ENCODE results near the gene THSD4. TPM values are rescaled to one million over a fixed set of nuclear protein-coding genes. Genes with fewer than 3 reads are reported as not detected.

Gene THSD4
- total RNA-seq, 2 experiments from 2014 or later, result not detected

- no peak overlapping the region for H3K4me3 ChIP-seq (ENCODE audit: low read depth, low read length, poor library complexity, severe bottlenecking)
- POLR2A ChIA-PET, result interaction anchor here (0.7 kb wide), 1 partner anchor 99 kb away, joined by 3 read pairs; no protein-coding TSS in a partner anchor
- CTCF ChIA-PET (ENCODE audit: unreplicated experiment), result no interaction called here
- TF ChIP-seq EZH2phosphoT487 (IDR thresholded peaks at IDR 0.05; ENCODE audit: borderline replicate concordance, low read depth, low read length) (no peak), CTCF (conservative IDR thresholded peaks at IDR 0.05; ENCODE audit: low read length) (no peak)
- H3K79me2 ChIP-seq (ENCODE audit: insufficient read depth, low read depth, low read length), result no peaks in the 10 kb centered on the region
- H3K4me1 ChIP-seq (ENCODE audit: insufficient read depth, low read length, poor library complexity, severe bottlenecking), result no peaks in the 10 kb centered on the region
- H3K4me2 ChIP-seq (ENCODE audit: low read length), result no peak overlapping the region
- BruUV-seq (replicated peaks), result no TSS peak
- no peak overlapping the region for H3K27ac ChIP-seq (ENCODE audit: low read depth, low read length, poor library complexity, severe bottlenecking)
- no peaks in the 10 kb centered on the region for H3K9me3 ChIP-seq (ENCODE audit: low read length)
- no peaks in the 10 kb centered on the region for H4K20me1 ChIP-seq (ENCODE audit: insufficient read depth, low read length)
- H3K9me2 ChIP-seq (ENCODE audit: insufficient read depth, low read length), result no peaks in the 10 kb centered on the region
- no peaks in the 10 kb centered on the region for H3K36me3 ChIP-seq (ENCODE audit: insufficient read depth, low read length)
- intact Hi-C loops (cut with micrococcal nuclease; ENCODE audit: unreplicated experiment), result no loop called here
- no peak for DNase-seq (ENCODE audit: low spot score)
- no peak overlapping the region for H2AFZ ChIP-seq (ENCODE audit: low read length)
These were observed 614.0 kb downstream of the THSD4 start for GRCh38 chr15:71729319-71729718.

- intact Hi-C loops (cut with micrococcal nuclease; ENCODE audit: unreplicated experiment), result loop anchor here (1.0 kb wide), 2 partner anchors 79 to 282 kb away; no protein-coding TSS in a partner anchor
- H3K27ac ChIP-seq (ENCODE audit: low read depth, low read length, poor library complexity, severe bottlenecking), result no peak overlapping the region
- no peaks in the 10 kb centered on the region for H4K20me1 ChIP-seq (ENCODE audit: insufficient read depth, low read length)
- H3K4me1 ChIP-seq (ENCODE audit: insufficient read depth, low read length, poor library complexity, severe bottlenecking), result no peaks in the 10 kb centered on the region
- peak; percentile 61 for DNase-seq (ENCODE audit: low spot score)
- TF ChIP-seq CTCF (conservative IDR thresholded peaks at IDR 0.05; ENCODE audit: low read length) (peak; percentile 87), EZH2phosphoT487 (IDR thresholded peaks at IDR 0.05; ENCODE audit: borderline replicate concordance, low read depth, low read length) (no peak)
- no peak overlapping the region for H2AFZ ChIP-seq (ENCODE audit: low read length)
- no peak overlapping the region for H3K4me2 ChIP-seq (ENCODE audit: low read length)
- POLR2A ChIA-PET, result no interaction called here
- BruUV-seq (replicated peaks), result no TSS peak
- no peak overlapping the region for H3K4me3 ChIP-seq (ENCODE audit: low read depth, low read length, poor library complexity, severe bottlenecking)
- H3K79me2 ChIP-seq (ENCODE audit: insufficient read depth, low read depth, low read length), result no peaks in the 10 kb centered on the region
- H3K9me3 ChIP-seq (ENCODE audit: low read length), result no peaks in the 10 kb centered on the region
- no peaks in the 10 kb centered on the region for H3K36me3 ChIP-seq (ENCODE audit: insufficient read depth, low read length)
- H3K9me2 ChIP-seq (ENCODE audit: insufficient read depth, low read length), result no peaks in the 10 kb centered on the region
- CTCF ChIA-PET (ENCODE audit: unreplicated experiment), result no interaction called here
These were observed 615.2 kb downstream of the THSD4 start for GRCh38 chr15:71730277-71731144.

- intact Hi-C loops (cut with micrococcal nuclease; ENCODE audit: unreplicated experiment), result no loop called here
- Histone ChIP-seq H3K79me2 (ENCODE audit: insufficient read depth, low read depth, low read length) (no peaks in the 10 kb centered on the region), H3K4me1 (ENCODE audit: insufficient read depth, low read length, poor library complexity, severe bottlenecking) (peaks cover 19% of the 10 kb centered on the region), H4K20me1 (ENCODE audit: insufficient read depth, low read length) (no peaks in the 10 kb centered on the region), H3K36me3 (ENCODE audit: insufficient read depth, low read length) (no peaks in the 10 kb centered on the region), H3K4me3 (ENCODE audit: low read depth, low read length, poor library complexity, severe bottlenecking) (no peak overlapping the region), H2AFZ (ENCODE audit: low read length) (no peak overlapping the region), H3K27ac (ENCODE audit: low read depth, low read length, poor library complexity, severe bottlenecking) (no peak overlapping the region), H3K4me2 (ENCODE audit: low read length) (no peak overlapping the region), H3K9me3 (ENCODE audit: low read length) (no peaks in the 10 kb centered on the region), H3K9me2 (ENCODE audit: insufficient read depth, low read length) (no peaks in the 10 kb centered on the region)
- BruUV-seq (replicated peaks), result no TSS peak
- ChIA-PET POLR2A (no interaction called here), CTCF (ENCODE audit: unreplicated experiment) (no interaction called here)
- TF ChIP-seq EZH2phosphoT487 (IDR thresholded peaks at IDR 0.05; ENCODE audit: borderline replicate concordance, low read depth, low read length) (no peak), CTCF (conservative IDR thresholded peaks at IDR 0.05; ENCODE audit: low read length) (no peak)
- no peak for DNase-seq (ENCODE audit: low spot score)
These were observed 617.4 kb downstream of the THSD4 start for GRCh38 chr15:71732636-71733035.
